Natural killer cell (primary cell): ENCODE measurements around the gene RIC3. TPM values are rescaled to one million over a fixed set of nuclear protein-coding genes. Genes with fewer than 3 reads are reported as not detected.

Source experiments
- ATAC-seq, 3 donors: fragments of 150-1000 bp in 2 of 3; fragments of 200-7000 bp in 1 of 3; cut with Tn5 transposase; 1 replicate in 1 of 3; 2 replicates in 2 of 3; pipeline ENCODE4 v1.10.0; 2021; ENCODE audit warnings: mild to moderate bottlenecking in 2 of 3, moderate library complexity in 2 of 3
- DNase-seq, 2 donors: peaks; one replicate each; pipeline versions ENCODE4 v3.0.0 to v3.0.0-alpha.2; 2013 to 2021; ENCODE audit warnings: mixed read lengths in 1 of 2
- H3K27ac ChIP-seq: one replicate; pipeline ENCODE4 v1.5.1; 2013; ENCODE audit warnings: mild to moderate bottlenecking, low read length
- H3K27me3 ChIP-seq: one replicate; pipeline ENCODE4 v1.6.1; 2013; ENCODE audit warnings: low read length; ENCODE audit not compliant: control insufficient read depth, insufficient read depth
- H3K36me3 ChIP-seq: one replicate; pipeline ENCODE4 v1.6.1; 2013; ENCODE audit warnings: low read length; ENCODE audit not compliant: control insufficient read depth, insufficient read depth
- H3K4me1 ChIP-seq: one replicate; pipeline ENCODE4 v1.6.1; 2013; ENCODE audit warnings: low read length; ENCODE audit not compliant: control insufficient read depth, insufficient read depth
- H3K4me3 ChIP-seq: one replicate; pipeline ENCODE4 v1.5.1; 2013; ENCODE audit warnings: low read length
- H3K9me3 ChIP-seq: one replicate; pipeline ENCODE4 v1.6.1; 2013; ENCODE audit warnings: low read length; ENCODE audit not compliant: control insufficient read depth, insufficient read depth
- H3K27ac Mint-ChIP-seq, 2 donors: one replicate each; pipeline ENCODE4 v1.8.0; 2022; ENCODE audit warnings: mild to moderate bottlenecking in 2 of 2, mixed read lengths in 2 of 2, moderate library complexity in 1 of 2
- H3K27me3 Mint-ChIP-seq, 2 donors: one replicate each; pipeline ENCODE4 v1.8.0; 2022; ENCODE audit warnings: low read depth in 2 of 2, mixed read lengths in 2 of 2
- H3K36me3 Mint-ChIP-seq: one replicate; pipeline ENCODE4 v1.8.0; 2022; ENCODE audit warnings: mixed read lengths
- H3K4me1 Mint-ChIP-seq, 2 donors: one replicate each; pipeline ENCODE4 v1.8.0; 2022; ENCODE audit warnings: mixed read lengths in 2 of 2
- H3K4me3 Mint-ChIP-seq: one replicate; pipeline ENCODE4 v1.8.0; 2022; ENCODE audit warnings: mild to moderate bottlenecking, moderate library complexity, mixed read lengths
- H3K9me3 Mint-ChIP-seq, 2 donors: one replicate each; pipeline ENCODE4 v1.8.0; 2022; ENCODE audit warnings: mixed read lengths in 2 of 2
- CTCF ChIP-seq: fragments of 200-600 bp; IDR thresholded peaks from one replicate; pipeline ENCODE4 v1.8.0; 2022; ENCODE audit warnings: antibody characterized with exemption
- WGBS: methylation state at CpG from one replicate; pipeline ENCODE4 v1.1.7; 2013; ENCODE audit warnings: missing lambda C conversion rate; ENCODE audit not compliant: insufficient coverage; 5-methylcytosine and 5-hydroxymethylcytosine counted together
- intact Hi-C: fragments of 100-400 bp; cut with micrococcal nuclease; formaldehyde crosslinking; loops from one replicate; pipeline ENCODE4 v1.14.2; 2022
- total RNA-seq, 4 donors: library from RNA; stranded (reverse); fragments of 120-200 nt in 1 of 4; gene quantifications; one replicate each; pipeline versions ENCODE4 v1.2.3 to v1.2.4, GENCODE V29; 2013 to 2022

The RIC3 gene
- total RNA-seq, 3 donors from 2014 or later (not counting 1 experiment from before 2014, with no cell fraction given) = 3.5 to 4.7 (median 3.6) TPM

GRCh38 chr11:8080069-8080670 is 88.7 kb downstream of the RIC3 start:
- Mint-ChIP-seq H3K9me3 (no peaks in the 10 kb centered on the region), H3K36me3 (no peaks in the 10 kb centered on the region), H3K4me1 (no peaks in the 10 kb centered on the region), H3K27ac (no peak overlapping the region), H3K4me3 (peak overlapping the region; percentile 56), H3K27me3 (peaks cover 36 to 51% of the 10 kb centered on the region in 2 donors)
- intact Hi-C loops = no loop called here
- H3K27me3 ChIP-seq = peaks cover 15% of the 10 kb centered on the region
- WGBS = 83% methylated on average over 23 of the region's 24 CpGs
- DNase-seq (no peak), ATAC-seq (no peak)
- no peaks in the 10 kb centered on the region for H3K9me3 ChIP-seq
- H3K4me3 ChIP-seq = no peak overlapping the region
- H3K36me3 ChIP-seq = no peaks in the 10 kb centered on the region
- no peak overlapping the region for H3K27ac ChIP-seq
- H3K4me1 ChIP-seq = peaks cover 5% of the 10 kb centered on the region
- no peak for TF ChIP-seq CTCF

GRCh38 chr11:8079111-8079675 is 89.6 kb downstream of the RIC3 start:
- Histone ChIP-seq H3K9me3 (no peaks in the 10 kb centered on the region), H3K27me3 (peaks cover 15% of the 10 kb centered on the region), H3K36me3 (no peaks in the 10 kb centered on the region), H3K4me3 (no peak overlapping the region), H3K27ac (no peak overlapping the region), H3K4me1 (peaks cover 5% of the 10 kb centered on the region)
- intact Hi-C loops = no loop called here
- H3K27me3 Mint-ChIP-seq = peaks cover 38 to 50% of the 10 kb centered on the region in 2 donors
- 95% methylated on average over 4 of the region's 4 CpGs for WGBS
- ATAC-seq = no peak
- H3K27ac Mint-ChIP-seq = no peak overlapping the region
- DNase-seq = no peak
- no peaks in the 10 kb centered on the region for H3K36me3 Mint-ChIP-seq
- TF ChIP-seq CTCF = no peak
- no peaks in the 10 kb centered on the region for H3K9me3 Mint-ChIP-seq
- H3K4me1 Mint-ChIP-seq = no peaks in the 10 kb centered on the region
- H3K4me3 Mint-ChIP-seq = no peak overlapping the region

- Histone ChIP-seq H3K27ac (no peak overlapping the region), H3K4me3 (no peak overlapping the region), H3K4me1 (no peaks in the 10 kb centered on the region), H3K9me3 (no peaks in the 10 kb centered on the region), H3K27me3 (no peaks in the 10 kb centered on the region), H3K36me3 (no peaks in the 10 kb centered on the region)
- no peak overlapping the region for H3K27ac Mint-ChIP-seq
- 88% methylated on average over 1 of the region's 2 CpGs for WGBS
- DNase-seq (no peak), ATAC-seq (no peak)
- TF ChIP-seq CTCF = no peak
- intact Hi-C loops = no loop called here
- peaks cover 21 to 53% of the 10 kb centered on the region in 2 donors for H3K27me3 Mint-ChIP-seq
- no peak overlapping the region for H3K4me3 Mint-ChIP-seq
- H3K4me1 Mint-ChIP-seq = no peaks in the 10 kb centered on the region
- no peaks in the 10 kb centered on the region for H3K36me3 Mint-ChIP-seq
- H3K9me3 Mint-ChIP-seq = no peaks in the 10 kb centered on the region
These were observed 93.6 kb downstream of the RIC3 start for GRCh38 chr11:8075119-8075726.
